Activated CD4-positive, alpha-beta T cell treated with anti-CD3 and anti-CD28 coated beads, Interleukin-2, Interleukin-4, amounts not matched to agents 100 ng/mL and 50 ng/mL, durations not matched to agents 16 hours and 8 hours (primary cell): ENCODE measurements around the gene DDN.

Source experiments
- DNase-seq: peaks from one replicate; pipeline ENCODE4 v3.0.0-alpha.2; 2020; ENCODE audit warnings: low spot score

The DDN gene

DNA sequence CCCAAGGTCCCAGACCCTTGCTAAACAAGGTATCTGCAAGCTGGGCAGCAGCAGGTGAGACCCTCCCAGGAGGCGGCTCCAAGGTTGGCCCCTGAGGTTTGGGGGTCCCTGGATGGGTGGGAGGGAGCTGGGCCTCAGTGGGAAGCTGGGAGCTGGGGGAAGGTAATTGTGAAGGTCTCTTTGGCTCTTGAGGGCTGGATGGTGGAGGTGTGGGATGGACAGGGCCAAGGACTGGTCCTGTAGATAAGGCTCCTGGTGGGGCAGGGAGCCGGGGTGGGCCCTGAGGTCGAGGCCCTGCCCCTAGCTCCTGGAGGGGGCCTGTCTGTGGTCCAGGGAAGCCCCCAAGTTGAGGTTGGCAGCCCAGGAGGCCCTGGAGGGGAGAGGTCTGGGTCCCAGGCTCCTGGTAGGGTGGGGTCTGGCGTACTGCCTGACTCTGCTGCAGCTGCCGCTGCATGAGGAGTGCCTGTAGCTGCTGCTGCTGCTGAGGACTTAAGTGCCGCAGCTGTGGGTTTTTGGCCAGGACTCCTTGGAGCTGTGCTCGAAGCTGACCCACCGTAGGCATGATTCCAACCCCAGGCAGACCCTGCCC, 32.5 kb upstream of the DDN start:
- DNase-seq = no peak

DNA sequence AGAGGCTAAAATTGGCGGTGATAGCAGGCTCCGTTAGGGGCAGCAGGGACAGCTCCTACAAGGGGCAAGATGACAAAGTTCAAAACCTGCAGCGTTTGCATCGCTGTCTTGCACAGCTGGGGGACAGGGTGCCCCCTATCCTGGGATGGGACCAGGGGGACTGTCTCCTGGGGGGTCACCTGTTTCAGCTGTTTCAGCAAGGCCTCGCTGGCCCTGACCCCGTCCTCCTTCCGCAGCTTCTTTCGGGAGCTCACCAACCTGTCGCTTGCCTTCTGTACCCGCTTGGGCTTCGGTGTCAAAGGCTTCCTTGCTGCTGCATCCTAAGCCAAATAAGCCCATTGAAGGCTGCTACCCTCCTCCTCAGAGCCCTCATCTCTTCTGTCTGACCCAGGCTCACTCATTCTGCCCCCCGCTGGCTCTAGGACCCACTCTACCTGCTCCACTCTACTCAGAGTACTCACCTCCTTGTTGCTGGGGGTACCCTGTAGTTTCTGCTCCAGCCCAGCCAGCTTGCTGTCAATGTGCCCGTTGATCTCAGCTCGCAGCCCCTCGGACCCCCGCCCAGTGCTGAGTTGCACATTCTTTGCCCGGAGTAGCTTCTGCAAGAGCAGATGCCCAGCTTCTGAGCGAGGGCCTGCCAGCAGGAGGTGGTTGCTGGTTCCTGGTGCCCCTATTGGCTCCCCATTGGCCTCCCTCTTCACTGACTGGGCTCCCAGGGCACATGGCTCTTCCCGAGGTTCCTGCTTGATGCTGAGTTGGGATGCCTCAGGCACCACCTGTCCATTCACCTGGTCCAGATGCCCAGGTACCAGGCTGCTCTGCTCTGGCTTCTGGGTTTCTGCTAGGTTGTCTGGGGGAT, 31.8 kb upstream of the DDN start:
- no peak for DNase-seq

DNA sequence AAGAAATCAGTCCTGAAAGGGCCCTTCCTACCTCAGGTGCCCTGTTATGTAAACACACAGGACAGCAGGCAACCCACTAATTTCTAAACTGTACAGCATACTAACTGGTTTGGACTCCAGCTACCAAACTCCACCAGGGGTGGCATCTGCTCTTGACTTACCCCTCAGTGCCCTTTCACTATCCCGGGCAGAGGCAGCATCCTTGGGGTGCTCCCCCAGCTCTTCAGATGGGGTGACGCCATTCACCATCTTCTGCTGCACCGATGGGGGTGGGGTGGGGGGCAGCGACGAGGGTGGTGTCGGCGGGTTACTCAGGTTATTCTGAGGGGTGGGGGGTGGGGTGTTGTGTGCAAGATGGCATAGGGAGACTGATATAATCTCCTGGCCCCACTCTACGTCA, 30.9 kb upstream of the DDN start:
- no peak for DNase-seq

DNA sequence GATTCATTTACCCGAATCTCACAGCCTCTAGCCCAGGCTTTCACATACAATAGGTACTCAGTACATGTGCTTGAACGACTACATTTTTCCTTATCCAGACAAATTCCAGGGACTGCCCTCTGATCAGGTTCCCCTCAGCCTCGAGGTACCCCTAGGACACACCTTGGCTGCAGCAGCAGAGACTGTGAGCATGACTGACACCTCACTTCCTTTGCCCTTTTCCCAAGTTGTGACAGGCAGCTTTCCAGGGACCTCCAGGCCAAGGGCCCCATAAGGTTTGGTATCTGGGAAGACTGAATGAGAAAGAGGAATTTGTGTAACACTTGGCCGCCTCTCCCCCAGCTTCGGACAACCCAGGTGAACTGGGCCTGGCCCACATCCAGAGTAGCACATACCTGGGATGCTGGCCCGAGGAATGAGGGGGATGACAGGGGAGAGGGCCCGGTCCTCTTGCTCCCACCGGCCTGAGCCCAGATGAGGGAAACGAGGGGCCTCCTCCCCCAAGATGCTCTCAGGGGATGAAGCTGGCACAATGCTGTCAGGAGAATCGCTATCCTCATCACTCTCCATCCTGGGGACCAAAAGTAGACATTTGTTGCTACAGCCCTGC, 29.6 kb upstream of the DDN start:
- no peak for DNase-seq

DNA sequence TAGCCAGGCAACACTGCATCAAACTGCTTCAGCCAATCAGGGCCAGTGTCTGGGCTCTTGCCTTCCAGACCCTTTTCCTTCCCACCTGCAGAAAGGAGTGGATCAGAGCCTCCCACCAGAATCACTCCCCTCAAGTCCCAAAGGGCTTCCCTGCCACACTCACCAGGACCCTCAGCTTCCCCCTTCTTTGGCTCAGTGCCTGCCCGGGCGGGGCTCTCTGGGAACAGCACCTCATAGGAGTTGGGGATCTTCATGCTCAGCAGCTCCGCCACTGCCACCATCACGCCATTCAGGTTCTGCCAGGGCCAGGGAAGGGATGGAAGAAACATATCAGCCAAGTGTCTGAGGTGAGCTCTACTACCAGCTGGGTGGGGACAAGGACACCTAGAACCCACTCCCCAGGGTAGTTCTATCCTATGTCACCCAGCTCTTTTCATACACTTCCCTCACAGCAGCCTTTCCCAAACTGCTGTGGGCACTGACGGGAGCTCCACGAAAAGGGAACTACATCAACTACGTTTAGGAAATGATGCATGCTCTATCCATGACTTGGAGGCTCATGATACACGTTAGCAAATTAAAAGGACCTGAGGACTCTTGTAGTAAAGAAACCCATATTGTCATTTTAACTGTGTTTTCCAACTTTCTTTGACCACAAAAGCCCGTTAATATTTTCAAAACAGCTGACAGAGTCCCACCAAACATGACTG, 28.8 kb upstream of the DDN start:
- DNase-seq = no peak

DNA sequence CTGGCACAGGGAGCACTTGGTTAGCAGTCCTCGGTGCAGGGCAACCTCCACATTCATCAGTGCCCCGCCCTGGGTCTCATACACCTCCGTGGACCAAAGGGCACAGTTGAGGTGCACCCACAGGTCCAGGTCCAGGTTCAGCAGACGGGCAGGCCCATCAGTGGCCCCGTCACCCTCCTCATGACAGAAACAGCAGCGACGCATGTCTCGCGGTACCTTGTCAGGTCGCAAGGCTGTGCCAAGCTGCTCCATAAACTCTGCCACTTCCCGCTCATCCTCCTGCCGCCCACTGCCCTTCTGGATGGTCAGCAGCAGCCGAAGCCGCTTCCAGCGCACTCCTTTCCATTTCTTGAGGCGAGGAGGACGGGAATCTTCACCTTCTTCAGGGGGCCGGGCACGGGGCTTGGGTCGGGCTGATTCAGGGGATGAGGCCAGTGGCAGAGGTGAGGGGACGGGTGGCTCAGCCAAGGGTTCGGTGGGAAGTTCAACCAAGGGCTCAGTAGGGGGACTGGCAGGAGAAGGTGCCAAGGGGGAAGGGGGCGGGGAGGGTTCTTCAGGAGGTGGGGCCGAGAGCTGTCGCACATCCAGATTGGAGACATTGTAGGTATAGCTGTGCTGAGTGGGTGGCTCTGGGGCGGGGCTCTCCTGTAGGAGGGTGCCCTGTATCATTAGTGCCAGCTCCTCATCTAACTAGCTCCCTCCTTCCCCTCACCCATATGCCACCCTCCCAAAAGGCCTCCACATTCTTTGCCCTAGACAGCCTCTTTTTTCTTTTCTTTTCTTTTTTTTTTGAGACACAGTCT, 27.7 kb upstream of the DDN start:
- DNase-seq = no peak

DNA sequence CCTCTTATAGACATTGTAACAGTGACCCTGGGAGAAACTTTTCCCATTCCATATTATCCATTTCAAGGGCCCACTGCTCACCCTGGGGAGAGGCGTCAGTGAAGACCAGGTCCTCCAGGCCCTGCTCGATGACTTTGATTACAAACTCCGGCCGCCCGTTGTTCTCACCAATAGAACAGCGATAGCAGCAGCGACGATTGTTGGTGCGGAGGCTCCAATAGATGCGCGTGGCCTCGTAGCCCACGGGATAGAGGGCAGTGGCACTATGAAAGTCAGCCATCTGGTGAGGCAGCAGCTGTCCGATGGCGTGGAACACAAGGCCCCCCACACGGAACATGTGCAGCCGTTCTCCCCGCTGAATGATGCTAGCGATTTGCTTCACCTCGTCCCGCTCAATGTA, 26.9 kb upstream of the DDN start:
- no peak for DNase-seq

DNA sequence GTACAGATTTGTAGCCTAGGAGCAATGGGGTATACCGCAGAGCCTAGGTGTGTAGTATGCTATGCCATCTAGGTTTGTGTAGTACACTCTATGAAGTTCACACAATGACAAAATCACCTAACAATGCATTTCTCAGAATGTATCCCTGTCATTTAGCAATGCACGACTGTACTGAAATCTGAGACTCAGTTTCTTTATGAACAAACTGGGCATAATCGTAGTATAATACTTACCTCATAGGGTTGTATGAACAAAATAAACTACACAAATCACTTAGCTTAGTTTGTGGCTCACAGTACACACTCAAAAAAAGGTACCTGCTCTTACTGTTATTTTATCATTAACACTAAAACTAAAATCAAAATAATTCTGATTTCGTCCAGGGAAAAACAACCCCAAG, 26.3 kb upstream of the DDN start:
- DNase-seq = no peak

DNA sequence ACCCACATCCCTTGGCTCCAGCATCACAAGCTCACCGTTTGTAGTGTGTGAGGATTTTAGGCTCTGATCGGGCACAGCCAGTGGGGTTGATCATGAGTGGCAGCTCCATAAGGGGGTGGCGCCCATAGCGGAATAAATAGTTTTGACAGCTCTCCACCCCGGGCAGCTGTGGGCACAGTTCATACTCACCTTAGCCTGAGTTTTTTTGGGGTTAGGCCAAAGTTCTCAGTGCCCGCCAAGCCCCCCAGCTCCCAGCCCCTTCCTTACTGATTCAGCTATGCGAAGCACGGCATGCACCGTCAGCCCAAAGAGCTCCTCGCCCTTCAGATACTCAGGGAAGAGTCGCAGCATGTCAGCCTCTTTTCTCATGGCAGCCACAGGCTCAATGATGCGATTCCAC, 25.4 kb upstream of the DDN start:
- no peak for DNase-seq

DNA sequence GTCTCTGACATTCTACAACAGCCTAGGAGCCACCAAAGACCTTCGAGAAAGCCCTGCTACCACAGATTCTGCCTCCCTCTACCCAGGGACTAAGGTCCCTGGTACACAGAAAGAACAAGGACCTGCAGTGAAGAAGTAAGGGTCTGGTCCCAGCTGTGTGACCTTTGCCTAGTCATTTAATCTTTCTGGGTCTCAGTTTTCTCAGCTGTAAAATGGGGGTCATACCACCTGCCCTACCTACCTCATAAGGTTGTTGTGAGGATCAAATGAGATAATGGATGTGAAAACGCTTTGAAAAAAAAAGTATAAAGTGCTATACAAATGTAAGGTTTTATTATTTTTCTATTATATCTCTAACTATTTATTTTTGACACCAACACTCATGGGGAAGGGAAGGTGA, 24.6 kb upstream of the DDN start:
- no peak for DNase-seq

DNA sequence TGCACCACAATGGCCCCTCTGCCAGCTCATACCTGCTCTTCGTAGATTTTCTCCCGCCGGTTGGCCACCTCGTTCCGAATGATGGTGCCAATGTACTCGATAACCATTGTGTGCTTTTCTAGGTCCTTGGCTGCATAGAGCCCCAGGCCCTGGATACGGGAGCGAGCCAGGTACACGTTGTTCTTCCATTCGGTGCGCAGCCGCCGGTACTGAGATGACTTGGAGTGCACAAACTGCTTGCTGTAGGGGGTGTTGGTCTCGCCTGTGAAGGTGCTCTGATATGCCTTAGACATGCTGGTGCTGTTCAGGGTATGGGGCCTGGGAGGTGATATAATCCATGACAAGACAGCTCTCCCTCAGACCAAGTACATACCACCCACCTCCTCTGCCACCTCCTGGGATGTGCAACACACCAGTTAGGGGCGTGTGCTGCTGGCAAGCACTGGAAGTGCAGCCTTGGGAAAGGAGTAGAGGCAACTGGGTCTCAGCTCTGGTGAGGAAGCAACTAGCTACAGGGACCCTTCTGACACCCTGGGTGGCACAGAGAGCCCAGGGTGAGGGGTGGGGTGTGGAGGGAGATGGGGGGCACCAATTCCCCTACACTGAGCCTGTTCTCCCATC, 23.5 kb upstream of the DDN start:
- DNase-seq = no peak

DNA sequence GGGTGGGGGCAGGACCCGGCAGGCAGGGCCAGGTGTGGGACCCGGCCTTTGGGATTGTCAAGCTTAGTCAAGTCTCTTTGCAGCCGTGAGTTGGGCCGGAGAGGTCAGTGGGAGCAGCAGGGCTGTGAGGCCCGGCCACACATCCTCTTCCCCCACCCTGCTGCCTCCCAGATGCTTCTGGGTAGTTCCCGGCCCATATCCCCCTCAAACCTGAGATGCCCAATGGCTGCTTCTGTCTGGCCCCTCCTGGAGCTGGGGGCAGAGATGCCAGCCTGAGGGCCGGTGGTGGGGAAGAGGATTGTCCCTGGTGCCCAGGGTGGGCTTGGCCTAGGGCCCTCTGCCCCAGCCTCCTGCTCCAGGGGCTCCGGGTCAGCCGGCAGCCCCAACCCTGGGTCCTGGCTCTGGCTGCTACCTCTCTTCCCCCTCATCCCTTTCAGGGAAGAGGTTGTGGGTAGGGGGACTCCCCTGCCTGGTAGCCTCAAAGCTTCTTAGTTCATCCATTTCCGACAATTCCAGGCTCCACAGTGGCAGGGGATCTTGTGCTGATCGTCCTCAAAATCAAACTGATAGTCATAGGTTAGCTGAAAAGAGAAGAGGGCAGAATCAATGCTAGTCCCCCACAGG, 22.2 kb upstream of the DDN start:
- DNase-seq = no peak

DNA sequence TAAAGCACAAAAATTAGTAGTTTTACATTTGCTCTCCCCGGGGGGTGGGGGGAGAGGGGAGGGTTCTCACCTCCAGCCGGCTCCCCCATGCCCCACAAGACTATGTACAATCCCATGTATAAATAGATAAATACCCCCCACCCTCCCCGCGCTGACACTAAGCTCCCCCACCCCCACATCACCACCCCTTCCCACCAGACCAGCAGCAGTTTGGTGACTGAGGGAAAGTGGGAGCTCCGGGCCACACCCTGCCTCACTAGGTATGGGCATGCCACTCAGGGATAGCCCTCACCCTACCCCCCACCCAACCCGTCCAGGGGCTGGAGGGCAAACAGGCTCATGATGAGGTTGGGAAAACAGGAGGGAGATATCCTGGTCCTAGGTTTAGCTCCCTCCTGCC, 21.3 kb upstream of the DDN start:
- DNase-seq = no peak

DNA sequence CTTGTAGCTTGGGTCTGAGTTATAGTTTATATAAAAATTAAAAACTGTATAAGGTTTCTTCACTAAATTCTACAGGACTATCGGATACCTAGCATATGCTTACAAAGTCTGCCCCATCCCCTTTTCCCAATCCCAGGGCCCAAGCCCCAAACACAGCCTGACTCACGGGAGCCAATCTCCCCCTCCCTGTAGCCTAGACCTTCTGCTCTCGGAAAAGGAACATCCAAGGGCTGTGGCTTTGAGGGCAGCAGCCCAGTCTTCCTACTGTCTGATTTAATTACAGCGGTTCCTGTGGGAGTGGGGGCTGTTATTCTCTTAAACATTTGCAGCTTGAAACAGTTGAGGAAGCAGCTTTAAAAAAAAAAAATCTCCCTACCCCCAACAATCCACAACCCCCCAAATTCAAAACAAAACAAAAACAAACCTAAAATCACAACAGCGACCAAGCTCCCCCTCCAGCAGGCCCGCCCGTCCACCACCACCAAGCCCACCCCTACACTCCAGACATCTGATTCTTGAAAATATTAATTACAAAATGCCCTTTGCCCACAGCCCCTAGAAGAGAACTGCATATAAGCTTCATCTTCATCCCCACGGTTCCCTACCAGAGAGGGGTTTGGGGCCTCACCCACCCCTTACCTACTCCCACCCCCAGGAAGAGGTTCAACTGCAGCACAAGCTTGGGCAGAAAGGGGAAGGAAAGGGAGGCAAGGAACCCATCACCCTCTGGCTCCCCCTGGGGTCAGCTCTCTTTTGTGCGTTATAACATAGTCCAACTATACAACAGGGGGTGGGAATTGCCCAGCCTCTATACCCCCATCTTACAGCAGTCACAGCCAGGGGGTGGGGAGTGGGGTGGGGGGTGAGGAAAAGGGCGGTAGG, 20.5 kb upstream of the DDN start:
- peak; percentile 44 for DNase-seq

DNA sequence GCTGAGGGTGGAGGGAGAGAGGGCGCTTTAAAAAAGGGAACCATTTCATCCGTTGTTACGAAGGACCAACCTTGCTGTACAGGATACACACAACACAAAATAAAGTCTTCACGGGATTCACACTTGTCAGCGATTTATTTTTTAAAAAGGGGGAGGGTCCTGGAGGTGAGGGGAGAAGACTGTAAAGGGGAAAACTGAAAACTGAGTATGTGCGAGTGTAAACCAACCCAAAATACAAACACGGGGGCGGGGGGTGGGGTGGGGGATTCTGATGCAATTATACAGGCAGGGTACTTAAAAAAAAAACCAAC, 19.9 kb upstream of the DDN start:
- DNase-seq = no peak

DNA sequence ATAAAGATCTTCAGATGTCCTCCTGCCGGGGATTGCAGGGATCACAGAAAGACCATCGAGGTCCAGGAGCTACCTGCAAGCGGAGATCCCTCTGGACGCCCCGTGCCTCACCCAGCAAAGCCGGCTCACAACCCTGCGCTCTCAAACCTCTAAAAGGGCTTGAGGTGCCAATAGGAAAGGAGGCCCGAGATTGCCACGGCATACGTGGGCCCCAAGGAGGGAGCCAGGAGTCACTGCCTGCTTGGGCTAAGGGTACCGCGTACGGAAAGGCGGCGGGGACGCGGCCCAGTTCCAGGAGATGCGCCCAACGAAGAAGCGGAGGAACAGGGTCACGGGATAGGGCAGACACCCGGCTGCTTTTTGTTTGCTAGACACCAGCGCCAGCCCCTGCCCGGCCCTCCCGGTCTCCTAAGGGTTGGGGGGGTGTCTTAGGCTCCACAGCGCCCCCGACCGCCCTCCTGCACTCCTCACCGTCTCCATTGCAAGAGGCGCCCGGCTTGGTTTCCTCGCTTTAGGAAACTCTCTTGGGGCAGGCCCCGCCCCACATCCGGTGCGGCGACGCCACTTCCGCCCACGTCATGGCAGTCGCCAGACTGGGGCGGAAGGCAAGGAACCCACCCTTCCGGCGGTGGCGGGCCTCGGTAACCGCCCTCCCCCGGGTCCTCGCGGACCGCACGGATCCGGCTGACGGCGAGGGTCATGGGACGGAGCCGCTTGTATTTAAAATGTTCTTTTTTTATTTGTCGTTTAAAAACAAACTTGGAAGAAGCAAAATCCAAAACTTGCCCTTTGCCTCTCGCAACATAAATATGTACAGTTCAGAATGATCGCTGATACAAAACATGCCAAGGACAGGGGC, 19.3 kb upstream of the DDN start, which contains the start of gene PRKAG1:
TSS of gene PRKAG1 (minus strand) at position 516 of the 859 bp plus-strand sequence. CDS start at position 480, 36 bp downstream.
- peak; percentile 97 for DNase-seq

DNA sequence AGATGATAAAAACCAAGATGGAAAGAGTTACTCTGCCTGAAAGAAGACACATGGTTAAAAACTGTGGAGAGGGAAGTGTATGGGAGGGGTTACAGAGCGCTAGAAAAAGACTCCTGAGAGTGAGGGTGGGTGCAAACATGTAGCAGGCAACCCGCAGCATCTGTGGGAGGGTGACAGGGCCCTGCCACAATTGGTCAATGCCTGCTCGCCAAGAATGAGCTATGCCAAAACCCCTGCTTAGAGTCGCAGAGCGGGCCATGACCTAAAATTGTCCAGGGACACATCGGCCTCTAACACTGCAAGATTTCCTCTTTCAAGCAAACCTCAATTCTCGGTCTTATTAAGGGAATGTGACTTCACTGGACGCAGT, 18.7 kb upstream of the DDN start:
- peak; percentile 43 for DNase-seq

DNA sequence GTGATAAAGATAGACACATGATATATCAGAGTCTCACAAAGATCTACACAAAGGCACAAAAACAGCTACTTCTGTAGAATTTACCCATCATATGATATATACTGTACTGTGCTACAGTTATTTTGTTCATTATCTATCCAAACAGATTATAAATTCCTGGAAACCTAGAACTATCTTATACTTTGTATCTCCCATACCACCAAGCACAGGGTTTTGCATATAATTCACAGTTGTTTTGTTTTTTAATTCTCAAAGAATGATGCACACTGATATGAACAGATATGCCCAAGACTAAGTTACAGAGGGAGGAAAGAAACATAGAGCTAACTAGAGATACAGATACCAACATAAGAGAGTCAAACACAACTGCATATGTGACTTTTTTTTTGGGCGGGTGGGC, 16.0 kb upstream of the DDN start:
- no peak for DNase-seq

DNA sequence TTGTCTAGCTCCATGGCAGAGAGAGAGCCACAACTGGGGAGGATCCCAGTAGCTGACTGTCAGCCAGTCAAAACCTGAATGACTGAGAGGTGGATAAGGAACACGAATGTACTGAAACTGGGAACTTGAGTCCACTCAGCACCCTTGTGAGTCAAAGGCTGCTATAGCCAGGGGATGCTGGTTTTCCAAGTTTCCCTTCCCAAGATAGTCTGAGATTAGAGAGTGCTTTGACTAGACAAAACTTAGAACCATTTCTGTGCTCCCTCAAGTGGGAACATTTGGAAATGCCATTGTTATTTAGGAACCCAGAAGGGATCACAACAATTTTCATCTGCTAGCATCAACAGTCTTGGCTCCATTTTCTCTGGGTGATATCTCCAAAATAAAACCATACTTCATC, 15.4 kb upstream of the DDN start:
- no peak for DNase-seq
